Ramos (cell line): ENCODE data around the gene HMGCS2.
"Not testable (repeated sequence)": the region's sequence is repeated elsewhere in the genome, so short reads cannot be mapped to it uniquely, and the experiment has no call there.

Source experiments
- in situ Hi-C: fragments of 300-500 bp; cut with MboI; formaldehyde crosslinking; loops from one replicate; pipeline ENCODE4 v1.14.3; 2022; ENCODE audit warnings: low sequenced_read_pairs; ENCODE audit not compliant: unreplicated experiment

Gene HMGCS2

DNA sequence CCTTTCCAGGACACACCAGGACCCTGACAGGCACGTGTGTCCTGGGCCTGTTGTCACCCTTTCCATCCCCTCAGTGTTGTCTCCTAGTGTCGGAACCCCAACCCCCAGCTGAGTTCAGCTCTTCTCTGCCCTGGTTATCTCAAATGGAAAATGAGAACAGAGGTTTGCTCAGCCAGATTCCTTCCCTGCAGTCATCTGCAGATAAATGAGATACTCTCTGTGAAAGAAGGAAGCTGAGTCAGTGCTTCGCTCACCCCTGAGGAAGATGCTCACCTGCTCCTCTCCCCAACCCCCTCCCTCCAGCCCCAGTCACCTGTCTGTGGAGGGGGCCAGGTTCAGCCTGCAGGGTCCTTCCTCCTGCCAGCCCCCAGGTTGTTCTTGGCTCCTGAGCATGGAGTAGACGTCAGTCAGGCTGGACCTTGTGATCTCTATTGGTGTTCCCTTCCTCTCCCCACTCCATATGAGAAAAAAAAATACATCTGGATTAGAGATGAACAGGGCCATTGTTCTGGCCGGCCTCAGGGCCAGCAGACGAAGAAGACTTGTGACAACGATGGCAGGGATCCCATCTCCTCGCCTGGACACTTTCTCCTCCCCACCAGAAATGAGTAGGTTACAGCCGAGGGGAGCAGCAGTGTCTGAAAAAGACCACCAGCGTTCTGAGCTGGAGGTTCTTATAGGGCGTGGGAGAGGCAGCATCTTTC is 36.1 kb downstream of the HMGCS2 start:
- in situ Hi-C loops: no loop called here

DNA sequence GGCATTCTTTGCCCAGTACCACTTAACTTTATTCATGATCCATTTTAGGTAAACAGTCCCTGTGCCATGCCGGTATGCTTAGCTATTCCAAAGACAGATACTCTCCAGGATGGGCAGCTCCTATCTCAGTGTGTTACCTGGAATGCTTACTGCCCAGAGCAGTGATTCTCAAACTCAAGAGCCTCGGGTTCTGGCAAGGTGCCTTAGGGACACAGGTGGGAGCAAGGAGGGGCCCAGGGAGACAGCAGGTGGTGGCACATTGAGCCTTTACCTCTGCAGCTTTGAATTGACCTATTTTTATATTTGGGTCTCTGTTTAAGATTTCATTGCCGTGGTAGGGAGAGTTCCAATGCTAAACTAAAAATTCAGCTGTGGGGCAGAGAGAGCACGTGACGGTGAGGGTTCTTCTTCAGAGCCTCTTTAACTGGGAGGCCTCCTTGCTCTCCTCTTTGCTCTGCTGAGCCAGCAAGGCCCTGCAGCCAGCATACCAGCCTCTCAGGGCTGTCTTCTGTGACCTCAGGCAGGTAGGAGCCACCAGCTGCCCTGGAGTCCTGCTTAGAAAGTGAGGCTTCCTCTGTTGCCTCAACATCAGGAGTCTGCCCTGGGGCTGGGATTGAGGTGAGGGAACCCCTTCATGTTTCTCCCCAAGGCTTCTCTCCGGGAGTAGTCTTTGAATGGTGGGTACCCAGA is 36.8 kb downstream of the HMGCS2 start:
- in situ Hi-C loops: no loop called here

DNA sequence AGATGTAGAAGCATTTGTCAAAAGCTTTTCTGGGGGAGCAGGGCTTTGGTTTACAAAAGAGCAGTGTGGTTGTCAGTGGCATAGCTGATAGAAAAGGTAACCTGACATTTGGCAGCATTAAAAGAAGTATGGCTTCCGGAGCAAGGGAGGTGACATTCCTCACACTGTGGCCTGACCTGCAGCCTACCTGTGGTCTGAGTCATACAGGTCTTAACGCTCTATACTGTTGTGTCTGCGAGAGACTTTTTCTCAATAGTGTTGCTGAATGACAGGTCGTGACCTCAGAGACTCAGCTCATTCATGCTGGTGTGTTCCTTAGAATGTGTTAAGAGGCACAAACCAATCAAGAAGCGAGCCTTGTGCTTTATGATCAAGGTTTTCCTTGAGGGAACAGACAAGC is 37.6 kb downstream of the HMGCS2 start:
- in situ Hi-C loops: no loop called here

DNA sequence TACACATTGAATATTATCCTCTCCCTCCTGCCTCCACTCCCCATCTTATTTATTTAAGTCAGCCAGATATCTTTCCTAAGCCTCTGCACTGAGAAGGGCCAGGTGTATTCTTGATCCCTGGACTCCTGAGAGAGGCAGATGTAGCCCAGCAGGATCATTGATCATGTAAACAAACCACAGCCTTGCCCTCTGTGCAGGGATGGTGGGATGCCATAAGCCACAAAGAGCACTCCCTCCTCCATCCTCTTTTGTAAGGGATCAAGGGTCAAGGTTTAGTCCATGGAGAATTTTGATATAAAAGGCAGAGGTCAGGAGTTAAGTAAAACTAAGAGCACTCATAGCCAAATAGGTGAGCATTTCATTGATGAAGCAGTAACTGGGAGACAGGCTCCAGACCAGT is 39.7 kb downstream of the HMGCS2 start:
- in situ Hi-C loops: no loop called here

DNA sequence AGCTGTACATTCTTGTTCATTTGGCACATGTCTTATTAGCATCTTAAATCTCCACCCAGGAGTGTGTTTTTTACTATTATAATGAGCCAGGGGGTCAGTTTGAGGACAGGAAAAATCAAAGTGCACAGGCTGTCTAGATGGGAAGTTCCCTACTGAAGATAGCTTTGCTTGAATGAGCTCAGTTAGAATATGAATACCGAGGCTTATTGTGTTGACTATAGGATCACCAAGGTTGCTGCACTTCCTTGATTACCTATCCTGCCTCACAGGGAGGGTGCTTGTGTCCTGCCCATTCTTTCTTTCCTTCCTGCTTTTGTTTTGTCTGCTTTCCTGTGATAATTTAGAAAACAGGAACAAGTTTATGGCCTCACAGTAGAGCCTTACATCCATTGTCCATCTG is 40.7 kb downstream of the HMGCS2 start:
- in situ Hi-C loops: no loop called here

DNA sequence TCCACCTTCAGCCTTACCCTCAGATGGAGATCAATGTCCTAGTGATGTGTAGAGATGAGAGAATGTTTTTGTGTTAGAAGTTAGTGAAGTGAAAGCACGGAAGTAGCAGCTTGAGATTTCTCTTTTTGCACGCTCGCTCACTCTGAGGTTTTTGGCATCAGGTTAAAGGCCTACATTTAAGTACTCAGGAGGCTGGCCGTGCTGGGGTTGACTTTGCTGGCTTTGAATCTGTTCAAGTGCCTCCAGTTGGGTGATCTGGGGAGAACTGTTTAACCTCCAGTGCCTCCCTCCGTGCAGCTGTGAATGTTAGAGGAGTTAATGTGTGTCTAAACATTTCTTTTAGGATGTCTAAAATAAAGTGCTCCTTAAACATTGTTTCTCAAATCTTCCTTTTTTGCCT is 43.1 kb downstream of the HMGCS2 start:
- in situ Hi-C loops: no loop called here

DNA sequence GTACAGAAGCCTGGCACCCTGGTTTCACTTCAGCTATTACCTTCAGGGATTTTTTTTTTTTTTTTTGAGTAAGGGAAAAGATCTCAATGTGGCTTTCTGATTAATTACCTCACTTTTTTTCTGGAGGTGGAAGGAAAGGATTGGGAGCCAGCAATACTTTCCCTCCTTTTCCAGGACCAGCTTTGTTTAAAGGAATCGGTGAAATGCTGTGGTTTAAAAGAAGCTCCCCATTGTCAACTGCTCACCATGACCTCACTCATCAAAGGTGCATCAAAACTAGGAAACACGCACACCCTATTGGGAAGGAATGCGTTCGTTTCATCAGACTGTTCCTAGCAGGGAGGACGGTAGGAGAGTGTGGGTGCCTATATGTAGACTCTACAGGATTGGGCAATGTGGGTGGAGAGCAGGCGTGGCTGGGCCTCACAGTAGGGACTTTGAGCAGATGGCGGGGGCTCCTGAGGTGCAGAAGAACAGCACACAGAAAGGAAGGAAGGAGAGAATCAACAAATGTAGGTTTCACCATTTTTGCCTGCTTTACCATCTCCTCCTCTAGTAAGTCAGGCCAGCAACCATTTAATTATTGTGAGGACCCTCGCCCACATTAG is 44.0 kb downstream of the HMGCS2 start:
- in situ Hi-C loops: no loop called here

DNA sequence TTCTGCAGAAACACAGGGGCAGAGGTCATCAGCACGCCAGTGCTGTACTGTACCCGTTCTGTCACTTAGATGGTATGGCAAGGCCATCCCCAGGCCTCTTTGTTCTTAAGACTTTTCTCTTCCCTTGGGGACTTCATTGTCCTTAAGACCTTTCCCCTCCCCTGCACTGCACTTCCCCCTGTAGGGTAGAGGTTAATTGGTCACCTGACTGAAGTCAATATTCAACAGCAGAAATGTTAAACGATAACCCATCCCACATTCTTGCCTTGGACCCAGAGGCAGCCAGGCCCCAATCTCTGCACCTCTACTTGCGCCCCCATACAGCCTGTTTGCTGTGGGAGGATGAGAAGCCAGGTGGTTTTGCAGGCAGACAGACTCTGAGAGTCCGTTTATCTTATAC is 46.8 kb downstream of the HMGCS2 start:
- in situ Hi-C loops: no loop called here

DNA sequence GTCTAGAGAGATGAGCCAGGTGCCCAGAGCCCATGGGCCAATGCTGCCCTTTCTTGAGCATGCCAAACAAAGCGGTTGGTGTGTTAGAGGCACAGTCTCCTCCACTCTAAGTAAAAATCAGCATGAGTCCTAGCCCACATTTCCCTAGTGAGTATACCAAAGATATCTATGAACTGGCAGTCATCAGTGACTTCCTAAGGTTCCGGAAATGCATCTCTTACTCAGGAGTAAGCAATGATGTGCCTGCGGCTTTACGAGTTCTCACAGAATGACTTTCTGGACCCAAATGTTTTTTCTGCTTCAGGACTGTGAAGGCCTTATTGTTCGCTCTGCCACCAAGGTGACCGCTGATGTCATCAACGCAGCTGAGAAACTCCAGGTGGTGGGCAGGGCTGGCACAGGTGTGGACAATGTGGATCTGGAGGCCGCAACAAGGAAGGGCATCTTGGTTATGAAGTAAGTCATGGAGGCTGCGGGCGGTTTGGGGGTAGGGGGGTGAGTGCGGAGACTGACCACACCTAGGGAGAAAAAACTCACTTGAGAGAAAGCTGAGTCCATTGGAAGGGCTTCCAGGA is 47.8 kb downstream of the HMGCS2 start:
- in situ Hi-C loops: no loop called here

DNA sequence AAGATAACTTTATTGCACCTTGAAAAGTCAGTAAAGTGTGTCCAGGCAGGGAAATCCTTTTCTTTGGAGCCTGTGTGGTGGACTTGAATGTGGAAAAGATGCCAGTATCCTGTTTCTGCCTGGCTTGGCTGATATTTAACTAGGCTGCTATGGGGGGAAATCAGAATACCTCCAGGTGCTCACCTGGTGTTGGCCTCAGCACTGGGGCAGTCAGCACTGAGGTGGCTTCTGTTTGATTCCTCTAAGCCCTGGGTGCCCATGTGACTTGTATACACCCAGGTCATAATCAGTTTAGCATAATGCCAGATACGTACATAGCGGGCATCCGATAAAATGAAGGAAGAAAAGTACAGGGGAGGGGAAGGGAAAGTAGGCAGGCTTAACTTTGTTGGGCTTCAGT is 49.7 kb downstream of the HMGCS2 start:
- in situ Hi-C loops: no loop called here

DNA sequence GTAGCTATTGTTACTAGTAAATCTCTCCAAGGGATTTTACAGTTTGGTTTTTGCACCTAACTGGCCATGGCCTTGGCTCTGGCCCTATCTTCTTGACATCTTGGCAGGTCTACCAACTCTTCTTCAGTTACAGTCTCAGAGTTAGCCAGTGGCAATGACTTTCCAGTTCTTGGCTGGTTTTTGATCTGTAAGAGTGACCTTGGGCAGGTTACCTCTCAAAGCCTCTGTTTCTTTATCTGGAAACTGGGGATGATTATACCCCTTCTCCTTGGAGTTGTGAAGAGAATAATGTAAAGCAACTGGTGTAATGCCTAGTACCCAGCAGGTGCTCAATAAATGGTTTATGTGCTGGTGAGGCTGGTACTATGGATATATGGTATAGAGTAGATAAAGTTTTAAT is 50.3 kb downstream of the HMGCS2 start:
- in situ Hi-C loops: no loop called here

DNA sequence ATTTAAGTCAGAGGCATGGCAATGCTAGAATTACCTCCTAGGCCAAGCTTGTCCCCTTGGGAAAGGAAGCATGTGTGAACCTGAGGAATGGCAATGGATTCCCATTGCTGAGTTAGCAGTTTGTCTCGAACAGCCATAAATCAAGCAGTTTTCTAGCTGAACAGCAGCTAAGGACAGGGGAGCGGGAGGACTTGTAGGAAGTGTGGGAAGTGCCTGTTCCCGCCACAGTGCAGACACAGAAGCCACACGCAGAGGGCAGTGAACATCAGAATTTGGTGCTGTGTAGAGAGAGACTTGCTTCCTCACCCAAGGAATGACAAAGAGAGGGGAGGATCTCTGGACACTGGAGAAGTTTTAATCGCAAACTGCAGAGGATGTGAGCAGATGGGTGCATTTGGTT is 53.2 kb downstream of the HMGCS2 start:
- in situ Hi-C loops: no loop called here

DNA sequence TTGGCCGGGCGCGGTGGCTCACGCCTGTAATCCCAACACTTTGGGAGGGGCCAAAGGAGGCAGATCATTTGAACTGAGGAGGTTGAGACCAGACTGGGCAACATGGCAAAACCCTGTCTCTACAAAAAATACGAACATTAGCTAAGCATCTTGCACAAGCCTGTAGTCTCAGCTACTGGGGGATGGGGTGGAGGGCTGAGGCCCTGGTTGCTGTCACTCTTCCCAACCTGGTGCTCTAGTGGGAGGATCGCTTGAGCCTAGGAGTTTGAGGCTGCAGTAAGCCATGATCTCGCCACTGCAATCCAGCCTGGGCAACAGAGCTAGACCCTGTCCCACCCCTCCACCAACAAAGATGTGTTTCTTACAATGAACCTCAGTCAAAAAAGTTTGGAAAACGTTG is 54.1 kb downstream of the HMGCS2 start:
- in situ Hi-C loops: no loop called here

DNA sequence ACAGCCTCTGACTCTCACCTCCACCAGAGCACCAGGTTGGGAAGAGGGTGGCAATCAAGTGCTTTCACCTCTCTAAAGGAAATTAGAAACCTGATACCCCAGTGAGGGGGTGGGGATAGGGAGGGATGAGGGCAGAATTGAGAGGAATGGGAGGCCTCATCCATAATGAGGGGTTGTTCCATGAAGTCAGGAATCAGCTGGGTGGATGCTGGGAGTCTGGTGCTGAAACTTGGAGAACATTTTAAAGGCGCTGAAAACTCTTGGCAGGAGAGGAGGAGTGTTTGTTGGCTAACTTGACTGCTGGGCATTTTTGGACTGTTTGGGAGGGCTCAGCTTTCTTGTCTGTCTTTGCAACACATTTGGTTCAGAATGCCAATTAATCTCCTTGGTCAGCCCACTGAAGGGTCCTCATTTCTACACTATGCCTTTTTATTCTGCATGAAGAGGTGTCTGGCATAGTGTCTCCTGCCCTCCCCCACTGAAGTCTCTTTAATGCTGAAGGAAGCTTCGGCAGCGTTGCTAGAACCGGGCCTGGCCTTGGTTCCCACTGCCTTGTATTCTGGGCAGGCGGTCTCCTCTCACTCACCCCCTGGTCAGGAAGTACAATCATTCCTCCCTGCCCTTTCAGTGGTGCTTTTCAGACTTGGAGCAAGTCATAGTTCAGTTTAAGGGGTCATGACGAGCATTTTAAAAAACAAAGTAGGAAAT is 54.8 kb downstream of the HMGCS2 start:
- in situ Hi-C loops: no loop called here

DNA sequence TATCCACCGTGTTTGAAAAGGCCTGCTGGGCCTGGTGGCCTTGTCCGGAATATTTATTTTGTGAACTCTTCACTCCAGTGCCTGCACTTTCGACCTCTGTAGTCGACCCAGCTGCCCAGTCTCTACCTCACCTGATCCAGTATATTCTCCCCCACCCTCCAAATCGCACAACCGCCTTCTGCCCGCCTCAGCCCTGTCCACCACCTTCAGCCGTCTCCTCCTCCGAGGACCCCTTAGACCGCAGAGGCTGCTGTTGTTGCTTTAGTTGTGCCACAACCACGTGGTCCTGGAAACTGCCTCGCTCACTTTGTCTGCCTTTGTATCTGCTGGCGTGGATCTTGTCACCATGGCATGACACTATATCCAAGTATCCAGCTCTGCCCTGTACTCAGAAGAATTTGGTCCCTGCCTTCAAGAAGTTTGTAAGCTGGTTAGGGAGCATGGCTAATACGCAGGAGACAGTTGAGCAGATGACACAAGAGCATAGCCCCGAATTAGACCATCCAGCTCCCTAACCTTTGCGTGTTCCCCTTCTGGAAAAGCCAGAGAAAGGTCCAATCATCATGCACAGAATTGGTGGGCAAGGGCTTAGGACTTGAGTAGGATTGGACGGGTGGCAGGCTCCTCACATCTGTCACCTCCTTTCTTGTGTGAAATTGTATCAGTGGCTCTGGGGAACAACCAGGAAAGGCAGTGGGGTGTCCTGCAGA is 55.5 kb downstream of the HMGCS2 start:
- in situ Hi-C loops: no loop called here

DNA sequence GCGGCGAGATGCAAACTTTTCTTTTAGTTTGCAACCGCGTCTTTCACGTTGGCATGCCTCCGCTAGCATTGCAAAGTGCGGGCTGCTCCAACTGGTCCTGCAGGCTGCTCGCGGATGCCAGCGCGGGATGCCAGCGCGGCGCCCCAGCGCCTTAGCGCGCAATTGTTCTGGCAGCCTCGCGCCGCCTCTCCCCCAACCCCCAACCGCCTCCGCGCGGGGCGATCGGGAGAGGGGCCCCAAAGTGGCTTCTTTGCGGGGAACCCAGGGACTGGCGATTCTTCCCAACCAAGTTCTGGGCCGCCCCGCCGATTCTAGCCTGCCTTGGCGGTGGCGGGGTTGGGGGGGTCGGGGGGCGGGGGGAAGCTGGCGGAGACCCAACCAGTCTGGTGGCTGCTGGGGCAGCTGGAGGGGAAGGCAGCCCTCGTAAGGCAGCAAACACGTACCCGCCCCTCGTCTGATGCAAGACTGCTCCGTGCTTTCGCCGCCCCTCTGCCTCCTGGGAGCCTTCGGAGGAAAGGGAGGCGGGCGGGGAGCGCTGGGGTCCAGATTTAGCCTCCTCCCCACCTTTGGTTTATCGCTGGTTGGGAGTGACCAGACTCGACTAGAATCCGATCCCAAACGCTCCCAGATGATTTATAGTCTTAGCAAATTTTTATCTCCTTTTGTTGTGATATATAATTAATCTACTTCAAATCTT is 56.2 kb downstream of the HMGCS2 start:
- in situ Hi-C loops: no loop called here

DNA sequence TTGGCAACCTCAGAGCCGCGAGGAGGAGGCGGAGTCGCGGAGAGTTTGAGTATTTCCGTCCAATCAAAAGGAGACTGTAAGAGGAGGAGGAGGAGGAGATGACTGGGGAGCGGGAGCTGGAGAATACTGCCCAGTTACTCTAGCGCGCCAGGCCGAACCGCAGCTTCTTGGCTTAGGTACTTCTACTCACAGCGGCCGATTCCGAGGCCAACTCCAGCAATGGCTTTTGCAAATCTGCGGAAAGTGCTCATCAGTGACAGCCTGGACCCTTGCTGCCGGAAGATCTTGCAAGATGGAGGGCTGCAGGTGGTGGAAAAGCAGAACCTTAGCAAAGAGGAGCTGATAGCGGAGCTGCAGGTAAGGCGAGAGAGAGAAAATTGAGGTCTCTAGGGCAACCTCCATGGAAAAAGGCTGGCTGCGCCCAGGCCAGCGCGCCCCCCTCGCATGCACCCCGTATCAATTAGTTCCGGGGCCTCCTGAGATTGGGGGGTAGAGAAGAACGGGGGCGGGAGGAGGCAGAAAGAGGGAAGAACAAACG is 56.8 kb downstream of the HMGCS2 start, which contains the start of gene PHGDH:
TSS of gene PHGDH (plus strand) at position 131 of the 538 bp plus-strand sequence. CDS start at position 220, 89 bp downstream.
- in situ Hi-C loops: no loop called here

DNA sequence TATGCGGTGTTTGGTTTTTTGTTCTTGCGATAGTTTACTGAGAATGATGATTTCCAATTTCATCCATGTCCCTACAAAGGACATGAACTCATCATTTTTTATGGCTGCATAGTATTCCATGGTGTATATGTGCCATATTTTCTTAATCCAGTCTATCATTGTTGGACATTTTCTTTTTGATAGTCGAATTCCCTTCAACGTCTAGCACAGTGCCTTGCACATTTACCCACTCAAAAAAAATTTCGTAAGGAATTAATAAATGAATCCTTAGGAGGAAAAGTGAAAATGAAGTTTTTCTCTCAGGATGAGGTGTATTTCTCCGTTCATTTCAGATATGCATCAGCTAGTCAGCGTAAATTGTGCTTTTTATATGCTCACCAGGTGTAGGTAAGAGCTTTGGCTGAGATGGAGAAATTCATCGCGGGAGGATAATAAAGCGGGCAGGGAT is 57.3 kb downstream of the HMGCS2 start:
- in situ Hi-C loops: not testable (repeated sequence)

DNA sequence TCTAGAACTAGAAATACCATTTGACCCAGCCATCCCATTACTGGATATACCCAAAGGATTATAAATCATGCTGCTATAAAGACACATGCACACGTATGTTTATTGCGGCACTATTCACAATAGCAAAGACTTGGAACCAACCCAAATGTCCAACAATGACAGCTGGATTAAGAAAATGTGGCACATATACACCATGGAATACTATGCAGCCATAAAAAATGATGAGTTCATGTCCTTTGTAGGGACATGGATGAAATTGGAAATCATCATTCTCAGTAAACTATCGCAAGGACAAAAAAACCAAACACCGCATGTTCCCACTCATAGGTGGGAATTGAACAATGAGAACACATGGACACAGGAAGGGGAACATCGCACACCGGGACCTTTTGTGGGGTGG is 62.1 kb downstream of the HMGCS2 start:
- in situ Hi-C loops: not testable (repeated sequence)
